NB4 (cell line): ENCODE results near the gene GTF2I.

ENCODE experiments used
- POLR2A ChIP-seq: IDR thresholded peaks from 2 replicates; pipeline ENCODE4 v1.6.1; 2011; ENCODE audit warnings: mild to moderate bottlenecking; ENCODE audit not compliant: insufficient read length; ENCODE audit errors: extremely low read depth
- TF ChIP-seq, protein P1 (sequence below): IDR thresholded peaks from one replicate; pipeline ENCODE4 v1.5.1; 2012; ENCODE audit warnings: low read depth, low read length

DNA sequence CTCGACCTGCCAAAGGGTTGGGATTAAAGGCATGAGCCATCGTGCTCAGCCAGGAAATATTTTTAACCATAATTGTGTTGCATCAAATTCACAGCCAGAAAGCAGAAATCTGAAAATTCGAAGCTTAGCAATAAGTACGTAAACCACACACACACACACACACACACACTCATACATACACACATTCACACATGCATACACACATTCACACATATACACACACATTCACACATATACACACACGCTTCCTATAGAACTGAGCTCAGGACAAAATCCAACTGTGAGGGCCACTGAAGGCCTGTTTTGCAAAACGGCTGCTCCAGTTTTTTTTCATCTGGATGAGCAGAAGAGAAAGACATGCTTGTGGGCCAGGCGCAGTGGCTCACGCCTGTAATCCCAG lies 25.0 kb upstream of the GTF2I start:
- TF ChIP-seq, protein P1, sequence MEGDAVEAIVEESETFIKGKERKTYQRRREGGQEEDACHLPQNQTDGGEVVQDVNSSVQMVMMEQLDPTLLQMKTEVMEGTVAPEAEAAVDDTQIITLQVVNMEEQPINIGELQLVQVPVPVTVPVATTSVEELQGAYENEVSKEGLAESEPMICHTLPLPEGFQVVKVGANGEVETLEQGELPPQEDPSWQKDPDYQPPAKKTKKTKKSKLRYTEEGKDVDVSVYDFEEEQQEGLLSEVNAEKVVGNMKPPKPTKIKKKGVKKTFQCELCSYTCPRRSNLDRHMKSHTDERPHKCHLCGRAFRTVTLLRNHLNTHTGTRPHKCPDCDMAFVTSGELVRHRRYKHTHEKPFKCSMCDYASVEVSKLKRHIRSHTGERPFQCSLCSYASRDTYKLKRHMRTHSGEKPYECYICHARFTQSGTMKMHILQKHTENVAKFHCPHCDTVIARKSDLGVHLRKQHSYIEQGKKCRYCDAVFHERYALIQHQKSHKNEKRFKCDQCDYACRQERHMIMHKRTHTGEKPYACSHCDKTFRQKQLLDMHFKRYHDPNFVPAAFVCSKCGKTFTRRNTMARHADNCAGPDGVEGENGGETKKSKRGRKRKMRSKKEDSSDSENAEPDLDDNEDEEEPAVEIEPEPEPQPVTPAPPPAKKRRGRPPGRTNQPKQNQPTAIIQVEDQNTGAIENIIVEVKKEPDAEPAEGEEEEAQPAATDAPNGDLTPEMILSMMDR = no peak
- no peak for TF ChIP-seq POLR2A
